Measurements from ENCODE around the gene LRBA. TPM values are rescaled to one million over a fixed set of nuclear protein-coding genes. Genes with fewer than 3 reads are reported as not detected.

The LRBA gene
- total RNA-seq, 3 donors from 2014 or later (not counting 1 experiment from before 2014, with no cell fraction given) = 72.1 to 87.6 (median 83.1) TPM

GRCh38 chr4:150769845-150770244 is 245.2 kb downstream of the LRBA start:
- no peak for TF ChIP-seq CTCF (IDR thresholded peaks at IDR 0.05)
- peaks cover 3% of the 10 kb centered on the region for H3K36me3 ChIP-seq (ENCODE audit: control insufficient read depth, insufficient read depth, low read length)
- Mint-ChIP-seq H3K4me3 (no peak overlapping the region), H3K4me1 (peaks cover 17 to 27% of the 10 kb centered on the region in 2 donors), H3K9me3 (no peaks in the 10 kb centered on the region), H3K27ac (peak overlapping the region in 1 of 2 donors; percentile 30), H3K36me3 (no peaks in the 10 kb centered on the region), H3K27me3 (ENCODE audit: low read depth in 2 of 2) (no peaks in the 10 kb centered on the region)
- intact Hi-C loops (cut with micrococcal nuclease) = no loop called here
- WGBS (ENCODE audit: insufficient coverage) = 92% methylated on average over 4 of the region's 4 CpGs
- H3K27me3 ChIP-seq (ENCODE audit: control insufficient read depth, insufficient read depth, low read length) = no peaks in the 10 kb centered on the region
- no peak overlapping the region for H3K4me3 ChIP-seq (ENCODE audit: low read length)
- DNase-seq (no peak), ATAC-seq (no peak)
- H3K27ac ChIP-seq (ENCODE audit: low read length) = no peak overlapping the region
- no peaks in the 10 kb centered on the region for H3K9me3 ChIP-seq (ENCODE audit: control insufficient read depth, insufficient read depth, low read length)
- H3K4me1 ChIP-seq (ENCODE audit: control insufficient read depth, insufficient read depth, low read length) = no peaks in the 10 kb centered on the region

- no peak for DNase-seq
- no peaks in the 10 kb centered on the region for H3K9me3 ChIP-seq (ENCODE audit: control insufficient read depth, insufficient read depth, low read length)
- H3K4me1 Mint-ChIP-seq = peaks cover 17 to 27% of the 10 kb centered on the region in 2 donors
- H3K27ac ChIP-seq (ENCODE audit: low read length) = no peak overlapping the region
- peak in 1 of 3 donors; percentile 37 for ATAC-seq
- H3K27me3 Mint-ChIP-seq (ENCODE audit: low read depth in 2 of 2) = no peaks in the 10 kb centered on the region
- TF ChIP-seq CTCF (IDR thresholded peaks at IDR 0.05) = no peak
- no peak overlapping the region for H3K27ac Mint-ChIP-seq
- no peaks in the 10 kb centered on the region for H3K36me3 Mint-ChIP-seq
- intact Hi-C loops (cut with micrococcal nuclease) = no loop called here
- no peak overlapping the region for H3K4me3 ChIP-seq (ENCODE audit: low read length)
- H3K27me3 ChIP-seq (ENCODE audit: control insufficient read depth, insufficient read depth, low read length) = no peaks in the 10 kb centered on the region
- 100% methylated on average over 2 of the region's 2 CpGs for WGBS (ENCODE audit: insufficient coverage)
- peaks cover 3% of the 10 kb centered on the region for H3K36me3 ChIP-seq (ENCODE audit: control insufficient read depth, insufficient read depth, low read length)
- H3K9me3 Mint-ChIP-seq = no peaks in the 10 kb centered on the region
- H3K4me3 Mint-ChIP-seq = no peak overlapping the region
- no peaks in the 10 kb centered on the region for H3K4me1 ChIP-seq (ENCODE audit: control insufficient read depth, insufficient read depth, low read length)
These were observed 245.8 kb downstream of the LRBA start for GRCh38 chr4:150769248-150769647.

GRCh38 chr4:150768497-150768896 is 246.6 kb downstream of the LRBA start:
- no peak overlapping the region for H3K27ac Mint-ChIP-seq
- no peak overlapping the region for H3K4me3 Mint-ChIP-seq
- peaks cover 3% of the 10 kb centered on the region for H3K36me3 ChIP-seq (ENCODE audit: control insufficient read depth, insufficient read depth, low read length)
- H3K4me1 ChIP-seq (ENCODE audit: control insufficient read depth, insufficient read depth, low read length) = no peaks in the 10 kb centered on the region
- no peak for TF ChIP-seq CTCF (IDR thresholded peaks at IDR 0.05)
- no CpG with 5 or more reads among the region's 1 CpG for WGBS (ENCODE audit: insufficient coverage)
- no peaks in the 10 kb centered on the region for H3K9me3 Mint-ChIP-seq
- no peak overlapping the region for H3K27ac ChIP-seq (ENCODE audit: low read length)
- no peak for DNase-seq
- H3K4me1 Mint-ChIP-seq = peaks cover 12 to 27% of the 10 kb centered on the region in 2 donors
- no peak overlapping the region for H3K4me3 ChIP-seq (ENCODE audit: low read length)
- intact Hi-C loops (cut with micrococcal nuclease) = no loop called here
- H3K36me3 Mint-ChIP-seq = no peaks in the 10 kb centered on the region
- no peaks in the 10 kb centered on the region for H3K9me3 ChIP-seq (ENCODE audit: control insufficient read depth, insufficient read depth, low read length)
- no peaks in the 10 kb centered on the region for H3K27me3 ChIP-seq (ENCODE audit: control insufficient read depth, insufficient read depth, low read length)
- no peaks in the 10 kb centered on the region for H3K27me3 Mint-ChIP-seq (ENCODE audit: low read depth in 2 of 2)
- no peak for ATAC-seq

GRCh38 chr4:150765216-150765615 is 249.9 kb downstream of the LRBA start:
- no peak for TF ChIP-seq CTCF (IDR thresholded peaks at IDR 0.05)
- no peaks in the 10 kb centered on the region for H3K4me1 ChIP-seq (ENCODE audit: control insufficient read depth, insufficient read depth, low read length)
- no peaks in the 10 kb centered on the region for H3K9me3 ChIP-seq (ENCODE audit: control insufficient read depth, insufficient read depth, low read length)
- 100% methylated on average over 1 of the region's 2 CpGs for WGBS (ENCODE audit: insufficient coverage)
- H3K27ac ChIP-seq (ENCODE audit: low read length) = no peak overlapping the region
- H3K4me3 ChIP-seq (ENCODE audit: low read length) = no peak overlapping the region
- no peaks in the 10 kb centered on the region for H3K36me3 Mint-ChIP-seq
- intact Hi-C loops (cut with micrococcal nuclease) = no loop called here
- H3K4me1 Mint-ChIP-seq = peaks cover 9 to 18% of the 10 kb centered on the region in 2 donors
- H3K27me3 ChIP-seq (ENCODE audit: control insufficient read depth, insufficient read depth, low read length) = no peaks in the 10 kb centered on the region
- no peaks in the 10 kb centered on the region for H3K27me3 Mint-ChIP-seq (ENCODE audit: low read depth in 2 of 2)
- DNase-seq (no peak), ATAC-seq (no peak)
- H3K27ac Mint-ChIP-seq = no peak overlapping the region
- no peaks in the 10 kb centered on the region for H3K9me3 Mint-ChIP-seq
- no peaks in the 10 kb centered on the region for H3K36me3 ChIP-seq (ENCODE audit: control insufficient read depth, insufficient read depth, low read length)
- no peak overlapping the region for H3K4me3 Mint-ChIP-seq

Data from natural killer cell (primary cell).